HepG2 (cell line): ENCODE results near the gene MPC2.

Source experiments
- CTCF ChIP-seq: sonication (generic); formaldehyde crosslinking; IDR thresholded peaks from 2 replicates; pipeline ENCODE4 v1.5.0; 2020; ENCODE audit warnings: mild to moderate bottlenecking, missing genetic modification reagents, moderate library complexity
- ELK4 ChIP-seq: sonication (generic); formaldehyde crosslinking; IDR thresholded peaks from 2 replicates; pipeline ENCODE4 v1.9.0; 2021; ENCODE audit warnings: missing genetic modification reagents, borderline replicate concordance
- JUND ChIP-seq: sonication (generic); formaldehyde crosslinking; IDR thresholded peaks from 2 replicates; pipeline ENCODE4 v1.8.0; 2022; ENCODE audit warnings: mild to moderate bottlenecking, missing genetic modification reagents
- ZNF235 ChIP-seq: sonication (generic); formaldehyde crosslinking; IDR thresholded peaks from 2 replicates; pipeline ENCODE4 v1.8.1; 2023; ENCODE audit warnings: mild to moderate bottlenecking, missing genetic modification reagents, borderline replicate concordance

- no peak for TF ChIP-seq JUND
- TF ChIP-seq ZNF235 (CRISPR knock-in tag), result no peak
- no peak for TF ChIP-seq ELK4
- no peak for TF ChIP-seq CTCF (CRISPR knock-in tag)
Measured at GRCh38 chr1:167964646-167965045, 27.8 kb upstream of the MPC2 start.
